Measurements from ENCODE around the gene KRT83.

Gene KRT83

DNA sequence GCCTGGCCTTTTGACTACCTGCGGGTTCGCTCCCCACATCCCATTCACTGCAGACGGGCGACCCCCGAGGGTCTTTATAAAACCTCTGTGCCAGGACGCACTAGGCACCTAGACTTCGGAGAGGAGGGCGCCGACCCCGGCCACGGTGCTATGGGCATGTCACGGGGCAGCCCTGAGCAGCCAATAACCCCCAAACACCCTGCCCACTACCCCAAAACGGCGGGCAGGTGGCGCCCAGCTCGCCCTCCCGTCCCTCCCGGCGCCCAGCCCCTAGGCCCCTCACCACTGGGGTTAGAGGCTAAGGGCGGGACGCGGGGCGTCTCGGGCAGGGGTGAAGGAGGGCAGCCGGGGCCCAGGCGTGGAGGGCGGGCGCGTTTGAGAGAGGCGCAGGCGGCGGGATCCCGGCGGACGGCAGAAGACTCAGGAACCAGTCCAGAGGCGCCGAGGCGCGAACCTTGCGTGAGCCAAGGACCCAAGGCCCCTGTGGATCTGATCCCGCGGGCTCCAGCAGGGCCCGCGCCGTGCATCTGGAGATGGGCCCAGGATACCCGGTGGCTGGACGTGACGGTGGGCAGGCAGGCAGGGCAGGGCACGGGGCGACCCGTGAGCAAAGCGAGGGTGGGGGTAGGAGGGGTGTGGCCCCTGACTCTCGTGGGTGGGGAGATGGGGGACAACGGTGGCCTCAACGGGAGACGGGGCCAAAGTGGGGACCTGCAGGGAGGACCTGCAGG, 35.0 kb upstream of the KRT83 start:
- Histone ChIP-seq H3K23ac (ENCODE audit: low read depth, low read length, poor library complexity) (no peak overlapping the region), H2BK12ac (ENCODE audit: low read length) (no peak overlapping the region), H3K4ac (ENCODE audit: low read length) (no peak overlapping the region), H2BK15ac (ENCODE audit: low read length) (no peak overlapping the region), H4K8ac (ENCODE audit: low read depth, low read length) (no peak overlapping the region), H3K4me1 (ENCODE audit: control insufficient read depth in 2 of 2, insufficient read depth in 1 of 2, low read depth in 1 of 2, low read length in 2 of 2) (no peaks in the 10 kb centered on the region), H3K9me3 (replicated peaks in 1 of 2; ENCODE audit: control insufficient read depth in 2 of 2, insufficient read depth in 1 of 2, low read depth in 1 of 2, low read length in 2 of 2) (no peaks in the 10 kb centered on the region), H2AK5ac (ENCODE audit: low read depth, low read length) (no peak overlapping the region), H3K9ac (ENCODE audit: low read depth, low read length, poor library complexity) (no peak overlapping the region), H3K4me2 (ENCODE audit: insufficient read depth, low read length, poor library complexity, severe bottlenecking) (no peak overlapping the region), H3K36me3 (replicated peaks in 1 of 2; ENCODE audit: control insufficient read depth in 2 of 2, insufficient read depth in 2 of 2, low read length in 2 of 2) (no peaks in the 10 kb centered on the region), H3K79me1 (ENCODE audit: low read depth, low read length) (no peaks in the 10 kb centered on the region), H3K4me3 (ENCODE audit: low read length in 2 of 2) (no peak overlapping the region), H3K18ac (ENCODE audit: low read length) (peak overlapping the region; percentile 48), H3K27me3 (ENCODE audit: control insufficient read depth in 3 of 3, insufficient read depth in 3 of 3, low read depth in 1 of 3, low read length in 3 of 3) (peaks cover 0 to 13% (median 0%) of the 10 kb centered on the region in 3 experiments), H3K27ac (replicated peaks; ENCODE audit: low read length) (no peak overlapping the region), H2BK5ac (ENCODE audit: low read length) (no peak overlapping the region), H2BK120ac (ENCODE audit: low read depth, low read length) (no peak overlapping the region), H2AFZ (ENCODE audit: low read length) (no peak overlapping the region), H4K91ac (ENCODE audit: low read depth, low read length, poor library complexity) (no peak overlapping the region), H3K14ac (ENCODE audit: low read length) (peak overlapping the region; percentile 26)
- no peak for DNase-seq (ENCODE audit: low spot score)
- no CpG with 5 or more reads among the region's 56 CpGs for WGBS, 2 donors (ENCODE audit: extremely low coverage in 2 of 2, insufficient read length in 2 of 2, insufficient replicate concordance in 1 of 2)

DNA sequence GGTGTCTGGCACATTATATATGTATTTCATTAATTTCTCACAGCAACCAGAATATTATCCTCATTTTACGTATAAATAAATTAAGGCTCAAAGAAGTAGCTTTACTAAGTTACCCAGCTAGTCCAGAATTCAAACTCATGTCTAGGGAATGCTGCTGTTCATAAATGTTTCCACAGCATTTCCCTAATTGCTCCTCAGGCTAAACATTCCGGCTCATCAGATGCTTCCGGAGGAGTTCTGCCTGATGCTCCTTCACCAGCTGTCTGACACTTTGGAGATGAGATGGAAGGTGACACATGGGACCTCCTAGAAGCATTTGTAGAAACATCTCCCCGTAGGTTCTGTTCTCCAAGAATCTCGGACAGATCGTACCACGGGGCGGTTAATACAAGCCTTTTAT, 34.0 kb upstream of the KRT83 start:
- Histone ChIP-seq H4K8ac (ENCODE audit: low read depth, low read length) (no peak overlapping the region), H2BK15ac (ENCODE audit: low read length) (no peak overlapping the region), H2AFZ (ENCODE audit: low read length) (no peak overlapping the region), H3K4me3 (ENCODE audit: low read length in 2 of 2) (no peak overlapping the region), H3K4me2 (ENCODE audit: insufficient read depth, low read length, poor library complexity, severe bottlenecking) (no peak overlapping the region), H2BK120ac (ENCODE audit: low read depth, low read length) (no peak overlapping the region), H2BK12ac (ENCODE audit: low read length) (no peak overlapping the region), H2BK5ac (ENCODE audit: low read length) (no peak overlapping the region), H3K79me1 (ENCODE audit: low read depth, low read length) (no peaks in the 10 kb centered on the region), H3K9ac (ENCODE audit: low read depth, low read length, poor library complexity) (no peak overlapping the region), H3K27ac (replicated peaks; ENCODE audit: low read length) (no peak overlapping the region), H3K23ac (ENCODE audit: low read depth, low read length, poor library complexity) (no peak overlapping the region), H3K18ac (ENCODE audit: low read length) (no peak overlapping the region), H3K27me3 (ENCODE audit: control insufficient read depth in 3 of 3, insufficient read depth in 3 of 3, low read depth in 1 of 3, low read length in 3 of 3) (peaks cover 0 to 13% (median 0%) of the 10 kb centered on the region in 3 experiments), H3K36me3 (replicated peaks in 1 of 2; ENCODE audit: control insufficient read depth in 2 of 2, insufficient read depth in 2 of 2, low read length in 2 of 2) (no peaks in the 10 kb centered on the region), H3K4me1 (ENCODE audit: control insufficient read depth in 2 of 2, insufficient read depth in 1 of 2, low read depth in 1 of 2, low read length in 2 of 2) (no peaks in the 10 kb centered on the region), H3K14ac (ENCODE audit: low read length) (no peak overlapping the region), H2AK5ac (ENCODE audit: low read depth, low read length) (no peak overlapping the region), H3K4ac (ENCODE audit: low read length) (no peak overlapping the region), H3K9me3 (replicated peaks in 1 of 2; ENCODE audit: control insufficient read depth in 2 of 2, insufficient read depth in 1 of 2, low read depth in 1 of 2, low read length in 2 of 2) (no peaks in the 10 kb centered on the region), H4K91ac (ENCODE audit: low read depth, low read length, poor library complexity) (no peak overlapping the region)
- DNase-seq (ENCODE audit: low spot score) = no peak
- no CpG with 5 or more reads among the region's 8 CpGs for WGBS, 2 donors (ENCODE audit: extremely low coverage in 2 of 2, insufficient read length in 2 of 2, insufficient replicate concordance in 1 of 2)

DNA sequence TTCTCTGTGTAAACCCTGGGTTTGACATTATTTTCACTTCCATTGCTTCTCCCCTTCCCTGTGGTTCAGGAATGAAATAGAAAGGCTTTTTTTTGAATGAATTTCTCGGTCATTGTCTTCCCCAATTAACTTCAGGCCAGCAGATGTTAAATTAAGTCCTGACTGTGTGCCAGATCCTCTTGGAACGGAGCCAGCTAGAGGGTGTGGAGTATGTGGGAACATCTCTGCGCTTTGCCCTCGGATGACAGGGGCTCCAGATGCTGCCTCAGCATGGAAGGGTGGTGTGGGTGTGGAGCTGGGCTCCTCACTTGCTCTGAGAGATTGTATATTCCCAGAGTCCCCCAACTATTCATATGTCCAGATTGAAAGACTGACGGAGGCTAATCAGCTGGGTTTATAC, 33.0 kb upstream of the KRT83 start:
- WGBS, 2 donors (ENCODE audit: extremely low coverage in 2 of 2, insufficient read length in 2 of 2, insufficient replicate concordance in 1 of 2) = no CpG with 5 or more reads among the region's 5 CpGs
- Histone ChIP-seq H3K9ac (ENCODE audit: low read depth, low read length, poor library complexity) (no peak overlapping the region), H4K91ac (ENCODE audit: low read depth, low read length, poor library complexity) (no peak overlapping the region), H3K4me1 (ENCODE audit: control insufficient read depth in 2 of 2, insufficient read depth in 1 of 2, low read depth in 1 of 2, low read length in 2 of 2) (no peaks in the 10 kb centered on the region), H2BK5ac (ENCODE audit: low read length) (no peak overlapping the region), H3K27ac (replicated peaks; ENCODE audit: low read length) (no peak overlapping the region), H4K8ac (ENCODE audit: low read depth, low read length) (no peak overlapping the region), H3K27me3 (ENCODE audit: control insufficient read depth in 3 of 3, insufficient read depth in 3 of 3, low read depth in 1 of 3, low read length in 3 of 3) (peaks cover 0 to 13% (median 2%) of the 10 kb centered on the region in 3 experiments), H3K79me1 (ENCODE audit: low read depth, low read length) (no peaks in the 10 kb centered on the region), H3K4ac (ENCODE audit: low read length) (no peak overlapping the region), H3K23ac (ENCODE audit: low read depth, low read length, poor library complexity) (no peak overlapping the region), H3K18ac (ENCODE audit: low read length) (no peak overlapping the region), H3K9me3 (replicated peaks in 1 of 2; ENCODE audit: control insufficient read depth in 2 of 2, insufficient read depth in 1 of 2, low read depth in 1 of 2, low read length in 2 of 2) (no peaks in the 10 kb centered on the region), H2AFZ (ENCODE audit: low read length) (no peak overlapping the region), H2AK5ac (ENCODE audit: low read depth, low read length) (no peak overlapping the region), H3K4me3 (ENCODE audit: low read length in 2 of 2) (no peak overlapping the region), H3K14ac (ENCODE audit: low read length) (no peak overlapping the region), H2BK12ac (ENCODE audit: low read length) (no peak overlapping the region), H3K4me2 (ENCODE audit: insufficient read depth, low read length, poor library complexity, severe bottlenecking) (no peak overlapping the region), H2BK15ac (ENCODE audit: low read length) (no peak overlapping the region), H2BK120ac (ENCODE audit: low read depth, low read length) (no peak overlapping the region), H3K36me3 (replicated peaks in 1 of 2; ENCODE audit: control insufficient read depth in 2 of 2, insufficient read depth in 2 of 2, low read length in 2 of 2) (no peaks in the 10 kb centered on the region)
- DNase-seq (ENCODE audit: low spot score) = no peak

DNA sequence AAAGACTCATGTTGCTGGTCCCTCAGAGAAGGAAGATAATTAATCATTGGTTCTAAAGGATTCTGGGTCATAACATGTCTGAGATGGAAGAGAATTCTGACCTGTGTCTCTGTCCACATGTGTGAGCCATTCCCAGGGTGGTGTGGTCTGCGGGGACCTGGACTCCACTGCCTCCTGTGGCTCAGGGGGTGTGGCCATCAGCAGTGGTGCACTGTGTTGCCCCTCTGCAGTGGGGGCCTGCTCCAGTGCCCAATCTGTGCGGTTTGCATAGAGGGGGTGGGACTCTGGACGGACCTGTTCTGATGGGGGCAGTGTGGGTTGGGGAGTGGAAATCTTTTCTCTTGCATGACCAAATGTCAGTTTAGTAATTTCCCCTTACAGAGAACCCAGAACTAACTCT, 32.6 kb upstream of the KRT83 start:
- Histone ChIP-seq H4K8ac (ENCODE audit: low read depth, low read length) (no peak overlapping the region), H2AK5ac (ENCODE audit: low read depth, low read length) (no peak overlapping the region), H2BK12ac (ENCODE audit: low read length) (no peak overlapping the region), H3K9me3 (replicated peaks in 1 of 2; ENCODE audit: control insufficient read depth in 2 of 2, insufficient read depth in 1 of 2, low read depth in 1 of 2, low read length in 2 of 2) (no peaks in the 10 kb centered on the region), H3K79me1 (ENCODE audit: low read depth, low read length) (no peaks in the 10 kb centered on the region), H3K4me2 (ENCODE audit: insufficient read depth, low read length, poor library complexity, severe bottlenecking) (no peak overlapping the region), H3K27ac (replicated peaks; ENCODE audit: low read length) (no peak overlapping the region), H4K91ac (ENCODE audit: low read depth, low read length, poor library complexity) (no peak overlapping the region), H3K36me3 (replicated peaks in 1 of 2; ENCODE audit: control insufficient read depth in 2 of 2, insufficient read depth in 2 of 2, low read length in 2 of 2) (no peaks in the 10 kb centered on the region), H2BK5ac (ENCODE audit: low read length) (no peak overlapping the region), H3K4me1 (ENCODE audit: control insufficient read depth in 2 of 2, insufficient read depth in 1 of 2, low read depth in 1 of 2, low read length in 2 of 2) (no peaks in the 10 kb centered on the region), H2BK120ac (ENCODE audit: low read depth, low read length) (no peak overlapping the region), H2BK15ac (ENCODE audit: low read length) (no peak overlapping the region), H3K27me3 (ENCODE audit: control insufficient read depth in 3 of 3, insufficient read depth in 3 of 3, low read depth in 1 of 3, low read length in 3 of 3) (peaks cover 0 to 13% (median 2%) of the 10 kb centered on the region in 3 experiments), H2AFZ (ENCODE audit: low read length) (no peak overlapping the region), H3K23ac (ENCODE audit: low read depth, low read length, poor library complexity) (no peak overlapping the region), H3K9ac (ENCODE audit: low read depth, low read length, poor library complexity) (no peak overlapping the region), H3K4me3 (ENCODE audit: low read length in 2 of 2) (no peak overlapping the region), H3K14ac (ENCODE audit: low read length) (no peak overlapping the region), H3K18ac (ENCODE audit: low read length) (no peak overlapping the region), H3K4ac (ENCODE audit: low read length) (no peak overlapping the region)
- no peak for DNase-seq (ENCODE audit: low spot score)
- WGBS, 2 donors (ENCODE audit: extremely low coverage in 2 of 2, insufficient read length in 2 of 2, insufficient replicate concordance in 1 of 2) = no CpG with 5 or more reads among the region's 3 CpGs
